HEK293 (cell line): Measurements from ENCODE around the gene SLC22A12.
A peak's percentile ranks its signal among the peaks of the same experiment; 100 is the strongest.

Experiments used
- CTCF ChIA-PET: fragments of 350-600 bp; formaldehyde crosslinking; extraction: SDS; loops from one replicate; lab custom pipeline; 2021; ENCODE audit warnings: antibody characterized with exemption; lab: Yijun Ruan, JAX
- POLR2A ChIA-PET: fragments of 300-600 bp; formaldehyde crosslinking; extraction: SDS; loops from one replicate; lab custom pipeline; 2020; ENCODE audit warnings: antibody characterized with exemption, inconsistent platforms; lab: Yijun Ruan, JAX
- H3K27ac ChIP-seq: fragments of 200-500 bp; sonication (Bioruptor generic); 2 replicates; pipeline ENCODE4 v1.5.1; 2014; ENCODE audit warnings: low read depth, low read length, control low read depth, inconsistent platforms; ENCODE audit errors: extremely low read depth
- H3K36me3 ChIP-seq, 2 experiments: fragments of 200-500 bp in 1 of 2; sonication (Bioruptor generic) in 1 of 2; 1 replicate in 1 of 2; 2 replicates in 1 of 2; pipeline ENCODE4 v1.5.1; 2014 to 2017; ENCODE audit warnings: inconsistent platforms in 2 of 2, low read length in 2 of 2; ENCODE audit not compliant: control insufficient read depth in 2 of 2, insufficient read depth in 1 of 2
- H3K4me1 ChIP-seq: fragments of 200-500 bp; sonication (Bioruptor generic); 2 replicates; pipeline ENCODE4 v1.5.1; 2014; ENCODE audit warnings: mild to moderate bottlenecking, low read length, inconsistent platforms; ENCODE audit not compliant: control insufficient read depth, insufficient read depth
- H3K4me3 ChIP-seq: 2 replicates; pipeline ENCODE4 v1.5.1; 2011; ENCODE audit warnings: low read depth, mild to moderate bottlenecking, control low read depth, low read length, moderate library complexity
- H3K9me3 ChIP-seq: fragments of 200-500 bp; sonication (Bioruptor generic); 2 replicates; pipeline ENCODE4 v1.5.1; 2014; ENCODE audit warnings: low read depth, low read length, inconsistent platforms; ENCODE audit not compliant: control insufficient read depth, insufficient read depth
- CTCF ChIP-seq: fragments of 450-650 bp; formaldehyde crosslinking; IDR thresholded peaks from 2 replicates; pipeline ENCODE4 v1.5.1; 2016; ENCODE audit warnings: missing biosample characterization, missing genetic modification characterization
- KLF1 ChIP-seq: fragments of 450-650 bp; formaldehyde crosslinking; IDR thresholded peaks from 2 replicates; pipeline ENCODE4 v1.5.1; 2016; ENCODE audit warnings: missing biosample characterization, missing genetic modification characterization
- SCRT2 ChIP-seq: fragments of 450-650 bp; formaldehyde crosslinking; IDR thresholded peaks from 2 replicates; pipeline ENCODE4 v1.5.1; 2016; ENCODE audit warnings: missing biosample characterization, missing genetic modification characterization
- ZBTB26 ChIP-seq: fragments of 450-650 bp; formaldehyde crosslinking; optimal IDR thresholded peaks from 2 replicates; pipeline ENCODE3; 2016; ENCODE audit warnings: missing biosample characterization, mild to moderate bottlenecking, missing genetic modification characterization
- ZFHX2 ChIP-seq: fragments of 450-650 bp; formaldehyde crosslinking; conservative IDR thresholded peaks from 2 replicates; pipeline ENCODE4 v1.5.1; 2016; ENCODE audit warnings: missing biosample characterization, missing genetic modification characterization
- ZNF114 ChIP-seq: fragments of 450-650 bp; formaldehyde crosslinking; IDR thresholded peaks from 2 replicates; pipeline ENCODE4 v1.5.0; 2017; ENCODE audit warnings: missing biosample characterization, missing genetic modification characterization
- ZNF341 ChIP-seq: fragments of 450-650 bp; formaldehyde crosslinking; IDR thresholded peaks from 2 replicates; pipeline ENCODE4; 2016; ENCODE audit warnings: low read depth, missing biosample characterization, missing genetic modification characterization
- ZNF398 ChIP-seq: fragments of 450-650 bp; formaldehyde crosslinking; IDR thresholded peaks from 2 replicates; pipeline ENCODE4 v1.5.1; 2017; ENCODE audit warnings: missing biosample characterization, missing genetic modification characterization
- ZNF48 ChIP-seq: fragments of 450-650 bp; formaldehyde crosslinking; IDR thresholded peaks from 2 replicates; pipeline ENCODE4 v1.5.1; 2016; ENCODE audit warnings: missing biosample characterization, missing genetic modification characterization
- ZNF514 ChIP-seq: fragments of 450-650 bp; formaldehyde crosslinking; IDR thresholded peaks from 2 replicates; pipeline ENCODE4 v1.5.1; 2016; ENCODE audit warnings: missing biosample characterization, missing genetic modification characterization
- ZNF610 ChIP-seq: fragments of 450-650 bp; formaldehyde crosslinking; IDR thresholded peaks from 2 replicates; pipeline ENCODE4 v1.5.1; 2016; ENCODE audit warnings: missing biosample characterization, missing genetic modification characterization, borderline replicate concordance
- ZSCAN4 ChIP-seq: fragments of 450-650 bp; formaldehyde crosslinking; IDR thresholded peaks from 2 replicates; pipeline ENCODE4 v1.5.1; 2017; ENCODE audit warnings: missing biosample characterization, missing genetic modification characterization

SLC22A12 gene

GRCh38 chr11:64643920-64644646, 53.1 kb downstream of the SLC22A12 start:
- no peaks in the 10 kb centered on the region for H3K36me3 ChIP-seq
- TF ChIP-seq SCRT2 (tag by site-specific recombination) = peak; percentile 57; the same call in 1 of the 2 replicates
- peak; percentile 12 for TF ChIP-seq ZBTB26 (tag by site-specific recombination)
- no peak for TF ChIP-seq ZNF610
- no peak for TF ChIP-seq ZNF48 (tag by site-specific recombination)
- TF ChIP-seq ZNF114 = no peak
- CTCF ChIA-PET = interaction anchor here (0.6 to 2.6 kb wide), 6 partner anchors 8 to 195 kb away, joined by 3 to 16 read pairs (median 6); no protein-coding TSS in a partner anchor
- no peak overlapping the region for H3K4me3 ChIP-seq
- no peak overlapping the region for H3K27ac ChIP-seq
- H3K9me3 ChIP-seq = no peaks in the 10 kb centered on the region
- POLR2A ChIA-PET = interaction anchor here (0.6 to 0.7 kb wide), 2 partner anchors 76 to 289 kb away, joined by 3 to 5 read pairs; no protein-coding TSS in a partner anchor
- no peaks in the 10 kb centered on the region for H3K4me1 ChIP-seq

GRCh38 chr11:64644647-64645275, 53.7 kb downstream of the SLC22A12 start:
- no peak overlapping the region for H3K27ac ChIP-seq
- H3K9me3 ChIP-seq = no peaks in the 10 kb centered on the region
- ChIA-PET POLR2A (no interaction called here), CTCF (interaction anchor here (0.6 to 2.6 kb wide), 10 partner anchors 8 to 486 kb away, joined by 3 to 16 read pairs (median 4); no protein-coding TSS in a partner anchor)
- H3K4me1 ChIP-seq = no peaks in the 10 kb centered on the region
- H3K4me3 ChIP-seq = no peak overlapping the region
- TF ChIP-seq KLF1 (tag by site-specific recombination) = no peak
- 0 out of 2 replicates have a peak, but pooled peaks have one; percentile 15 for TF ChIP-seq ZNF398 (tag by site-specific recombination)
- no peaks in the 10 kb centered on the region for H3K36me3 ChIP-seq

GRCh38 chr11:64647019-64647779, 56.2 kb downstream of the SLC22A12 start:
- H3K27ac ChIP-seq = no peak overlapping the region
- CTCF ChIA-PET = interaction anchor here (0.7 to 9.8 kb wide), 6 partner anchors 11 to 198 kb away, joined by 3 to 90 read pairs (median 7); no protein-coding TSS in a partner anchor
- no peak overlapping the region for H3K4me3 ChIP-seq
- POLR2A ChIA-PET = interaction anchor here (1.2 kb wide), 1 partner anchor 198 kb away, joined by 3 read pairs; no protein-coding TSS in a partner anchor
- no peaks in the 10 kb centered on the region for H3K36me3 ChIP-seq
- no peaks in the 10 kb centered on the region for H3K9me3 ChIP-seq
- TF ChIP-seq ZNF514 (tag by site-specific recombination) (no peak), ZNF341 (peak; percentile 74), CTCF (tag by site-specific recombination) (no peak), ZFHX2 (0 out of 2 replicates have a peak, but pooled peaks have one; percentile 9), ZSCAN4 (tag by site-specific recombination) (peak; percentile 80)
- H3K4me1 ChIP-seq = no peaks in the 10 kb centered on the region
